DND-41 (cell line): ENCODE results near the gene PADI3.

Experiments
- EZH2 ChIP-seq: IDR thresholded peaks from 3 replicates; pipeline ENCODE4 v1.6.1; 2012; ENCODE audit warnings: borderline replicate concordance, low read depth, mild to moderate bottlenecking, moderate library complexity, low read length, inconsistent platforms; ENCODE audit not compliant: severe bottlenecking
- TF ChIP-seq, protein P1 (sequence below): IDR thresholded peaks from 2 replicates; pipeline ENCODE4 v1.5.1; 2012; ENCODE audit warnings: borderline replicate concordance, low read length, moderate library complexity, mild to moderate bottlenecking; ENCODE audit not compliant: poor library complexity, severe bottlenecking; ENCODE audit errors: extremely low read depth

DNA sequence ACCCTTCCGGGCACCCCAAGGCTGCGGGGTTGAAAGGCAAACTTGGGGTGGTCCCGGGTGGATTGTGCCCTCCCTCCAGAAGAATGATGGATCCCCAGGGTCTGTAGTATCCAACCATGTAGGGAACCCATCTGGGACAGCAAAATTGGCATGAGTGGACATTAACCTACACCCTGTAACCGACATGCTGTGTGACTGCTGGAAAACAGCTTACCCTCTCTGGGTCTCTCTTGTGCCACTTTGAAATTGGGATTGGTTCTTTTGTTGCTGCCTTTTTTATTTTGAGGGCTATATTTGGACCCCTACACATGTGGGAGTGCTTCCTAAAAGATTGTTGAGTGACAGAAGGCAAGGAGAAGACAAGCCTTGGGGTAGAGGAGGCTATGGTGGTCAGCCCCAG, 24.5 kb upstream of the PADI3 start:
- TF ChIP-seq, protein P1, sequence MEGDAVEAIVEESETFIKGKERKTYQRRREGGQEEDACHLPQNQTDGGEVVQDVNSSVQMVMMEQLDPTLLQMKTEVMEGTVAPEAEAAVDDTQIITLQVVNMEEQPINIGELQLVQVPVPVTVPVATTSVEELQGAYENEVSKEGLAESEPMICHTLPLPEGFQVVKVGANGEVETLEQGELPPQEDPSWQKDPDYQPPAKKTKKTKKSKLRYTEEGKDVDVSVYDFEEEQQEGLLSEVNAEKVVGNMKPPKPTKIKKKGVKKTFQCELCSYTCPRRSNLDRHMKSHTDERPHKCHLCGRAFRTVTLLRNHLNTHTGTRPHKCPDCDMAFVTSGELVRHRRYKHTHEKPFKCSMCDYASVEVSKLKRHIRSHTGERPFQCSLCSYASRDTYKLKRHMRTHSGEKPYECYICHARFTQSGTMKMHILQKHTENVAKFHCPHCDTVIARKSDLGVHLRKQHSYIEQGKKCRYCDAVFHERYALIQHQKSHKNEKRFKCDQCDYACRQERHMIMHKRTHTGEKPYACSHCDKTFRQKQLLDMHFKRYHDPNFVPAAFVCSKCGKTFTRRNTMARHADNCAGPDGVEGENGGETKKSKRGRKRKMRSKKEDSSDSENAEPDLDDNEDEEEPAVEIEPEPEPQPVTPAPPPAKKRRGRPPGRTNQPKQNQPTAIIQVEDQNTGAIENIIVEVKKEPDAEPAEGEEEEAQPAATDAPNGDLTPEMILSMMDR: no peak
- TF ChIP-seq EZH2: no peak
